ENCODE data around the gene GSAP. TPM values are rescaled to one million over a fixed set of nuclear protein-coding genes. Genes with fewer than 3 reads are reported as not detected.

GSAP gene
- total RNA-seq, 2 experiments from 2014 or later = 0.55 TPM; not detected in 1

DNA sequence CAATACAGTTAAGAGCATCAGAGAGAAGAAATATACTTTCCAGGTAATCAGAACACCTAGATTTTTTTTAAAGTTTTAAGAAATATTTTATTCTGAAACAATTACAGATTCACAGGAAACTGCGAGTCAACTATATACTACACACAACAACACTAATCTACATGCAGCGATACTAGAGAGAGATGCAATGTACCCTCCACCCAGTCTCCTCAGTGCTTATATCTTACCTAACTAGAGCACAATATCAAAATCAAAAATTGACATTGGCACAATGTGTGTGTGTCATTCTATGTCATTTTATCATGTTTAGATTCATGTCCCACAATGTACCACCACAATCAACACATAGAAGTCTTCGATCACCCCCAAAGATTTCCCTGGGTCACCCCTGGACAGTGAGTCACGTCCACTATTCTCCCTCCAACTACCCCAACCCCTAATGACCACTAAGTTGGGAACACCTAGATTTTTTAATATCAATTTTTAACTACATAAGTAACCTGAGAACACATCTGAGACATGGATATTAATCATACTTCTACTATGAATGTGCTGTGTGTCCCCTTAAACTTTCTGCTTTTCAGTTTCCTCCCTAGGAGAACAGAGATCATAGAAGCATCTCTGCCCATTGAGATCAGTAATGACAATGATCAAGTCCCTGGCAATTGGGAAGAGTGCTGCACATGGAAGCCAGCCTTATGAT, 86.5 kb downstream of the GSAP start:
- ChIA-PET CTCF (ENCODE audit: unreplicated experiment) (no interaction called here), POLR2A (no interaction called here)
- Histone ChIP-seq H2AFZ (ENCODE audit: low read length) (peak overlapping the region; percentile 65), H3K27ac (ENCODE audit: low read depth, low read length, poor library complexity, severe bottlenecking) (no peak overlapping the region), H3K36me3 (ENCODE audit: insufficient read depth, low read length) (no peaks in the 10 kb centered on the region), H3K9me3 (ENCODE audit: low read length) (no peaks in the 10 kb centered on the region), H3K4me2 (ENCODE audit: low read length) (no peak overlapping the region), H3K79me2 (ENCODE audit: insufficient read depth, low read depth, low read length) (no peaks in the 10 kb centered on the region), H3K4me1 (ENCODE audit: insufficient read depth, low read length, poor library complexity, severe bottlenecking) (peaks cover 10% of the 10 kb centered on the region), H3K4me3 (ENCODE audit: low read depth, low read length, poor library complexity, severe bottlenecking) (no peak overlapping the region), H4K20me1 (ENCODE audit: insufficient read depth, low read length) (no peaks in the 10 kb centered on the region), H3K9me2 (ENCODE audit: insufficient read depth, low read length) (no peaks in the 10 kb centered on the region)
- intact Hi-C loops (cut with micrococcal nuclease; ENCODE audit: unreplicated experiment) = loop anchor here (2.0 kb wide), 1 partner anchor 207 kb away; the partner anchor contains the start of gene CCDC146
- BruUV-seq (replicated peaks) = no TSS peak
- TF ChIP-seq EZH2phosphoT487 (IDR thresholded peaks at IDR 0.05; ENCODE audit: borderline replicate concordance, low read depth, low read length) = no peak
- TF ChIP-seq, protein P1, sequence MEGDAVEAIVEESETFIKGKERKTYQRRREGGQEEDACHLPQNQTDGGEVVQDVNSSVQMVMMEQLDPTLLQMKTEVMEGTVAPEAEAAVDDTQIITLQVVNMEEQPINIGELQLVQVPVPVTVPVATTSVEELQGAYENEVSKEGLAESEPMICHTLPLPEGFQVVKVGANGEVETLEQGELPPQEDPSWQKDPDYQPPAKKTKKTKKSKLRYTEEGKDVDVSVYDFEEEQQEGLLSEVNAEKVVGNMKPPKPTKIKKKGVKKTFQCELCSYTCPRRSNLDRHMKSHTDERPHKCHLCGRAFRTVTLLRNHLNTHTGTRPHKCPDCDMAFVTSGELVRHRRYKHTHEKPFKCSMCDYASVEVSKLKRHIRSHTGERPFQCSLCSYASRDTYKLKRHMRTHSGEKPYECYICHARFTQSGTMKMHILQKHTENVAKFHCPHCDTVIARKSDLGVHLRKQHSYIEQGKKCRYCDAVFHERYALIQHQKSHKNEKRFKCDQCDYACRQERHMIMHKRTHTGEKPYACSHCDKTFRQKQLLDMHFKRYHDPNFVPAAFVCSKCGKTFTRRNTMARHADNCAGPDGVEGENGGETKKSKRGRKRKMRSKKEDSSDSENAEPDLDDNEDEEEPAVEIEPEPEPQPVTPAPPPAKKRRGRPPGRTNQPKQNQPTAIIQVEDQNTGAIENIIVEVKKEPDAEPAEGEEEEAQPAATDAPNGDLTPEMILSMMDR (conservative IDR thresholded peaks at IDR 0.05; ENCODE audit: low read length) = no peak
- no peak for DNase-seq (ENCODE audit: low spot score)

DNA sequence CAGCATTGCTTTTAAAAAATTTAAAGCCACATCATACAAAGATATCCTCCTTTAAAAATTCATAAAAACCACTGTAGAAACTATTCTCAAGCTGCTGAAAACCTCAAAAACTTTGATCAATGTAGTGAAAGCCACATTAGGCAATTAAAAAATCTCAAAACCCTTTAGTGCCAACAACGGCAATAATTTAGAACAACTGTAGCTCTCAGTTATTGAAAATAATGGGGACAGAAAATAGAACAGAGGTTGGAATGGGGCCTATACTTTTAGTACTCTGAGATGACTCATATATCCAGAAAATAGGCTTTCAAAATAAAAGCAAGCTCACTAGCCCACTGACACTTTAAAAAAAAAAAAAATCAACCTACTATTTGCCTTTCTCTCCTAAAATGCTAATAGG, 87.5 kb downstream of the GSAP start:
- ChIA-PET CTCF (ENCODE audit: unreplicated experiment) (no interaction called here), POLR2A (interaction anchor here (0.6 to 0.7 kb wide), 2 partner anchors 18 to 80 kb away, joined by 3 read pairs; no protein-coding TSS in a partner anchor)
- H3K9me2 ChIP-seq (ENCODE audit: insufficient read depth, low read length) = no peaks in the 10 kb centered on the region
- no peak for DNase-seq (ENCODE audit: low spot score)
- H3K4me3 ChIP-seq (ENCODE audit: low read depth, low read length, poor library complexity, severe bottlenecking) = no peak overlapping the region
- H3K4me2 ChIP-seq (ENCODE audit: low read length) = no peak overlapping the region
- intact Hi-C loops (cut with micrococcal nuclease; ENCODE audit: unreplicated experiment) = no loop called here
- H3K9me3 ChIP-seq (ENCODE audit: low read length) = no peaks in the 10 kb centered on the region
- H2AFZ ChIP-seq (ENCODE audit: low read length) = no peak overlapping the region
- no peaks in the 10 kb centered on the region for H4K20me1 ChIP-seq (ENCODE audit: insufficient read depth, low read length)
- TF ChIP-seq, protein P1 (conservative IDR thresholded peaks at IDR 0.05; ENCODE audit: low read length) = no peak
- TF ChIP-seq EZH2phosphoT487 (IDR thresholded peaks at IDR 0.05; ENCODE audit: borderline replicate concordance, low read depth, low read length) = no peak
- H3K27ac ChIP-seq (ENCODE audit: low read depth, low read length, poor library complexity, severe bottlenecking) = no peak overlapping the region
- no peaks in the 10 kb centered on the region for H3K36me3 ChIP-seq (ENCODE audit: insufficient read depth, low read length)
- H3K4me1 ChIP-seq (ENCODE audit: insufficient read depth, low read length, poor library complexity, severe bottlenecking) = peaks cover 10% of the 10 kb centered on the region
- BruUV-seq (replicated peaks) = no TSS peak
- H3K79me2 ChIP-seq (ENCODE audit: insufficient read depth, low read depth, low read length) = no peaks in the 10 kb centered on the region

DNA sequence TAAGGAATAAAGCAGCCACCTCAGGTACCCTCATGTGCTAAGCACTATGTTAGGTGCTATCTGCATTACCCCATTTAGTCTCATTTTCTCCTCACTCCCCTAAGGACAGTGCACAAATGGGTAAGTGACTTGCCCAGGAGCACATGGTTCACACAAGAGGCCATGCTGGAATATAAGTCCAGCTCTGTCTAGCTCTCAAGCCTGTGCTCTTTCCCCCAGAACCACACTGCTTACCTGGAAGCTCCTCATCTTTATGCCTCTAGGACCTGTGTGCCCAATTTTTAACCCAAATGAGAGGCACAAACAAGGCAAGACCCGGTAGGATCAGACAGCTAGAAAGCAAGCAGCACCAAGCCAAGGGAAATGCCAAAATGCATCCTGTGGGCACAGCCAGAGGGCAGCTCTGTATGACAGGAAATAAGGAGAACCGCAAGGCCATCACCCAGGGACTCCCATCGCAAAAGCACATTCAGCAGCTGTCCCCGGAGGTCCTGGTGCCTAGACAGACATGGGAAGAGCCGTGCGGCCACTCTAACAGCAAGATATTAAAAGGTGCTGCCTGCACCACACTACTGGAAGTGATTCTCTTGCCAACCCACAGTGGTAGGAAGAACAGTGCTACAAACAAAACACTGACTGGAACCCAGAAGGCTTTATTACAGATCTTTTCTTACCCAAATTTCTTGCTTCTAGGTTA, 88.1 kb downstream of the GSAP start:
- Histone ChIP-seq H3K4me2 (ENCODE audit: low read length) (no peak overlapping the region; the same call in 1 of the 2 replicates), H3K9me2 (ENCODE audit: insufficient read depth, low read length) (no peaks in the 10 kb centered on the region), H3K27ac (ENCODE audit: low read depth, low read length, poor library complexity, severe bottlenecking) (no peak overlapping the region), H3K4me3 (ENCODE audit: low read depth, low read length, poor library complexity, severe bottlenecking) (no peak overlapping the region), H3K36me3 (ENCODE audit: insufficient read depth, low read length) (no peaks in the 10 kb centered on the region), H4K20me1 (ENCODE audit: insufficient read depth, low read length) (no peaks in the 10 kb centered on the region), H3K4me1 (ENCODE audit: insufficient read depth, low read length, poor library complexity, severe bottlenecking) (peaks cover 10% of the 10 kb centered on the region), H3K79me2 (ENCODE audit: insufficient read depth, low read depth, low read length) (no peaks in the 10 kb centered on the region), H2AFZ (ENCODE audit: low read length) (no peak overlapping the region), H3K9me3 (ENCODE audit: low read length) (no peaks in the 10 kb centered on the region)
- ChIA-PET CTCF (ENCODE audit: unreplicated experiment) (no interaction called here), POLR2A (interaction anchor here (0.6 to 0.7 kb wide), 2 partner anchors 19 to 80 kb away, joined by 3 read pairs; no protein-coding TSS in a partner anchor)
- BruUV-seq (replicated peaks) = no TSS peak
- intact Hi-C loops (cut with micrococcal nuclease; ENCODE audit: unreplicated experiment) = no loop called here
- no peak for DNase-seq (ENCODE audit: low spot score)
- TF ChIP-seq, protein P1 (conservative IDR thresholded peaks at IDR 0.05; ENCODE audit: low read length) = no peak
- no peak for TF ChIP-seq EZH2phosphoT487 (IDR thresholded peaks at IDR 0.05; ENCODE audit: borderline replicate concordance, low read depth, low read length)

Measured in OCI-LY7 (cell line).